GM18498 (cell line): ENCODE data around the gene CD2BP2.
"Not testable (repeated sequence)": the region's sequence is repeated elsewhere in the genome, so short reads cannot be mapped to it uniquely, and the experiment has no call there.

ENCODE experiments used
- ATAC-seq: cut with Tn5 transposase; IDR thresholded peaks from one replicate; pipeline ENCODE4 v1.9.1; 2021; ENCODE audit warnings: mild to moderate bottlenecking, moderate library complexity; ENCODE audit not compliant: unreplicated experiment

CD2BP2 gene

GRCh38 chr16:30346286-30346685 is 8.8 kb downstream of the CD2BP2 start:
- ATAC-seq, result no peak

- not testable (repeated sequence) for ATAC-seq
Measured at GRCh38 chr16:30343491-30343820, 11.7 kb downstream of the CD2BP2 start.

GRCh38 chr16:30342751-30343490 is 12.2 kb downstream of the CD2BP2 start:
- ATAC-seq, result no peak

- not testable (repeated sequence) for ATAC-seq
Measured at GRCh38 chr16:30341971-30342370, 13.1 kb downstream of the CD2BP2 start.

- no peak for ATAC-seq
Measured at GRCh38 chr16:30340621-30341020, 14.5 kb downstream of the CD2BP2 start.

GRCh38 chr16:30338715-30339114 is 16.4 kb downstream of the CD2BP2 start:
- not testable (repeated sequence) for ATAC-seq

GRCh38 chr16:30337964-30338357 is 17.1 kb downstream of the CD2BP2 start:
- ATAC-seq, result not testable (repeated sequence)

- ATAC-seq, result peak; percentile 7
Measured at GRCh38 chr16:30335598-30336474, 19.3 kb downstream of the CD2BP2 start.

GRCh38 chr16:30335028-30335597 is 20.0 kb downstream of the CD2BP2 start:
- ATAC-seq, result peak; percentile 77

- ATAC-seq, result peak; percentile 92
Measured at GRCh38 chr16:30334473-30334989, 20.6 kb downstream of the CD2BP2 start.

GRCh38 chr16:30324220-30324619 is 30.9 kb downstream of the CD2BP2 start:
- not testable (repeated sequence) for ATAC-seq

- ATAC-seq, result not testable (repeated sequence)
Measured at GRCh38 chr16:30318647-30319046, 36.5 kb downstream of the CD2BP2 start.

- not testable (repeated sequence) for ATAC-seq
Measured at GRCh38 chr16:30310937-30311336, 44.2 kb downstream of the CD2BP2 start.

GRCh38 chr16:30309255-30309654 is 45.9 kb downstream of the CD2BP2 start:
- ATAC-seq, result not testable (repeated sequence)
